Karpas-422 (cell line): ENCODE measurements around the gene SRP9. TPM values are rescaled to one million over a fixed set of nuclear protein-coding genes. Genes with fewer than 3 reads are reported as not detected.
"Not testable (repeated sequence)": the region's sequence is repeated elsewhere in the genome, so short reads cannot be mapped to it uniquely, and the experiment has no call there.

Experiments
- DNase-seq: peaks from one replicate; pipeline ENCODE4 v3.0.0-alpha.2; 2015
- H2AFZ ChIP-seq: fragments of 200-600 bp; sonication (generic); 2 replicates; pipeline ENCODE4 v1.6.1; 2014; ENCODE audit warnings: antibody characterized with exemption, low read length, mixed read lengths
- H3K27ac ChIP-seq: fragments of 200-600 bp; sonication (generic); 2 replicates; pipeline ENCODE4 v1.5.1; 2014; ENCODE audit warnings: mild to moderate bottlenecking, low read length, moderate library complexity
- H3K27me3 ChIP-seq: fragments of 200-600 bp; sonication (generic); 2 replicates; pipeline ENCODE4 v1.6.1; 2014; ENCODE audit warnings: low read length, mixed read lengths
- H3K36me3 ChIP-seq: fragments of 200-600 bp; sonication (generic); 2 replicates; pipeline ENCODE4 v1.6.1; 2014; ENCODE audit warnings: low read length, mixed read lengths; ENCODE audit not compliant: insufficient read depth
- H3K4me1 ChIP-seq: fragments of 200-600 bp; sonication (generic); 2 replicates; pipeline ENCODE4 v1.6.1; 2014; ENCODE audit warnings: mild to moderate bottlenecking, low read length, mixed read lengths
- H3K4me2 ChIP-seq: fragments of 200-600 bp; sonication (generic); 2 replicates; pipeline ENCODE4 v1.6.1; 2014; ENCODE audit warnings: low read length, low read depth, mild to moderate bottlenecking; ENCODE audit not compliant: poor library complexity, severe bottlenecking
- H3K4me3 ChIP-seq: fragments of 200-600 bp; sonication (generic); 2 replicates; pipeline ENCODE4 v1.5.1; 2014; ENCODE audit warnings: mild to moderate bottlenecking, antibody characterized with exemption, low read length, mixed read lengths
- H3K79me2 ChIP-seq: fragments of 200-600 bp; sonication (generic); 2 replicates; pipeline ENCODE4 v1.6.1; 2014; ENCODE audit warnings: mild to moderate bottlenecking, low read length, mixed read lengths
- H3K9ac ChIP-seq: fragments of 200-600 bp; sonication (generic); 2 replicates; pipeline ENCODE4 v1.6.0; 2014; ENCODE audit warnings: low read length
- H3K9me2 ChIP-seq: fragments of 200-600 bp; sonication (generic), shearing (Covaris generic); replicated peaks from 2 replicates; pipeline ENCODE4 v1.6.0; 2014; ENCODE audit warnings: mild to moderate bottlenecking, low read length, moderate library complexity; ENCODE audit not compliant: insufficient read depth
- H3K9me3 ChIP-seq: fragments of 300-700, 200-600 bp; sonication (generic); 2 replicates; pipeline ENCODE4 v1.6.1; 2014; ENCODE audit warnings: low read length, mixed read lengths
- H4K20me1 ChIP-seq: fragments of 200-600 bp; sonication (generic); 2 replicates; pipeline ENCODE4 v1.6.1; 2014; ENCODE audit warnings: mild to moderate bottlenecking, antibody characterized with exemption, low read length, low read depth; ENCODE audit not compliant: insufficient read depth
- total RNA-seq: library from RNA; depleted of rRNA; stranded (reverse); fragments of >200 nt; shearing (Covaris generic); gene quantifications from 2 replicates; pipeline ENCODE4 v1.2.3, GENCODE V29; 2014; ENCODE audit warnings: low replicate concordance

SRP9 gene
- total RNA-seq, 1 experiment from 2014 or later, result 245 TPM

GRCh38 chr1:225776294-225776693 lies 1.3 kb upstream of the SRP9 start:
- H3K9ac ChIP-seq, result no peak overlapping the region
- H3K36me3 ChIP-seq, result peaks cover 20% of the 10 kb centered on the region; the same call in 1 of the 2 replicates
- no peak overlapping the region for H3K27ac ChIP-seq
- no peaks in the 10 kb centered on the region for H3K9me3 ChIP-seq
- no peaks in the 10 kb centered on the region; the same call in 1 of the 2 replicates for H4K20me1 ChIP-seq
- DNase-seq, result peak; percentile 26
- H3K9me2 ChIP-seq, result no peaks in the 10 kb centered on the region
- no peaks in the 10 kb centered on the region for H3K27me3 ChIP-seq
- H3K4me1 ChIP-seq, result peaks cover 21% of the 10 kb centered on the region
- H2AFZ ChIP-seq, result no peak overlapping the region
- no peak overlapping the region for H3K4me3 ChIP-seq
- H3K4me2 ChIP-seq, result no peak overlapping the region
- H3K79me2 ChIP-seq, result peaks cover 35% of the 10 kb centered on the region

- H3K4me1 ChIP-seq, result peaks cover 21% of the 10 kb centered on the region
Observed at GRCh38 chr1:225777058-225777582, 506 bp upstream of the SRP9 start.

GRCh38 chr1:225778337-225778669 lies 677 bp downstream of the SRP9 start:
- no peaks in the 10 kb centered on the region for H3K9me2 ChIP-seq
- H3K4me3 ChIP-seq, result peak overlapping the region; percentile 95
- H3K9me3 ChIP-seq, result no peaks in the 10 kb centered on the region
- peak overlapping the region; percentile 98 for H3K9ac ChIP-seq
- peak overlapping the region; percentile 81 for H3K4me2 ChIP-seq
- H3K79me2 ChIP-seq, result peaks cover 54% of the 10 kb centered on the region
- H3K4me1 ChIP-seq, result peaks cover 21% of the 10 kb centered on the region
- H3K27ac ChIP-seq, result peak overlapping the region; percentile 87
- H3K36me3 ChIP-seq, result peaks cover 35% of the 10 kb centered on the region
- H2AFZ ChIP-seq, result no peak overlapping the region
- DNase-seq, result no peak
- H3K27me3 ChIP-seq, result no peaks in the 10 kb centered on the region
- H4K20me1 ChIP-seq, result peaks cover 4% of the 10 kb centered on the region; the same call in 1 of the 2 replicates

More at GRCh38 chr1:225777058-225777582, 506 bp upstream of the SRP9 start:
- H3K27ac ChIP-seq, result no peak overlapping the region
- H3K9me2 ChIP-seq, result no peaks in the 10 kb centered on the region
- H3K27me3 ChIP-seq, result no peaks in the 10 kb centered on the region
- H2AFZ ChIP-seq, result peak overlapping the region; percentile 91; the same call in 1 of the 2 replicates
- no peaks in the 10 kb centered on the region for H3K9me3 ChIP-seq
- no peaks in the 10 kb centered on the region; the same call in 1 of the 2 replicates for H4K20me1 ChIP-seq
- peaks cover 24% of the 10 kb centered on the region; the same call in 1 of the 2 replicates for H3K36me3 ChIP-seq
- H3K9ac ChIP-seq, result peak overlapping the region; percentile 98
- peak; percentile 32 for DNase-seq
- H3K79me2 ChIP-seq, result peaks cover 42% of the 10 kb centered on the region
- peak overlapping the region; percentile 81 for H3K4me2 ChIP-seq
- H3K4me3 ChIP-seq, result peak overlapping the region; percentile 95

GRCh38 chr1:225779165-225779564 lies 1.5 kb downstream of the SRP9 start:
- not testable (repeated sequence) for H4K20me1 ChIP-seq, H3K27me3 ChIP-seq, H3K27ac ChIP-seq, H3K9me2 ChIP-seq, DNase-seq, H2AFZ ChIP-seq, H3K9me3 ChIP-seq
- Histone ChIP-seq H3K4me1 (peaks cover 21% of the 10 kb centered on the region), H3K36me3 (peaks cover 43% of the 10 kb centered on the region), H3K4me2 (peak overlapping the region; percentile 81), H3K4me3 (peak overlapping the region; percentile 95), H3K9ac (peak overlapping the region; percentile 98; the same call in 1 of the 2 replicates), H3K79me2 (peaks cover 61% of the 10 kb centered on the region)

GRCh38 chr1:225780134-225780533 lies 2.5 kb downstream of the SRP9 start:
- Histone ChIP-seq H3K9me2 (no peaks in the 10 kb centered on the region), H4K20me1 (peaks cover 4% of the 10 kb centered on the region; the same call in 1 of the 2 replicates), H3K27me3 (no peaks in the 10 kb centered on the region), H3K9ac (no peak overlapping the region), H3K4me1 (peaks cover 21% of the 10 kb centered on the region), H3K36me3 (peaks cover 43% of the 10 kb centered on the region), H3K4me2 (peak overlapping the region; percentile 81), H3K27ac (no peak overlapping the region), H2AFZ (no peak overlapping the region), H3K4me3 (no peak overlapping the region), H3K9me3 (no peaks in the 10 kb centered on the region), H3K79me2 (peaks cover 67% of the 10 kb centered on the region)
- DNase-seq, result no peak

GRCh38 chr1:225780630-225781029 lies 3.0 kb downstream of the SRP9 start:
- Histone ChIP-seq H3K27ac (no peak overlapping the region), H3K4me1 (peaks cover 21% of the 10 kb centered on the region), H3K4me2 (no peak overlapping the region), H2AFZ (no peak overlapping the region), H3K36me3 (peaks cover 43% of the 10 kb centered on the region), H3K9me2 (no peaks in the 10 kb centered on the region), H3K9ac (no peak overlapping the region), H3K27me3 (no peaks in the 10 kb centered on the region), H3K9me3 (no peaks in the 10 kb centered on the region), H3K79me2 (peaks cover 68% of the 10 kb centered on the region), H4K20me1 (peaks cover 4% of the 10 kb centered on the region; the same call in 1 of the 2 replicates), H3K4me3 (no peak overlapping the region)
- DNase-seq, result no peak

- not testable (repeated sequence) for H3K4me1 ChIP-seq, H3K9ac ChIP-seq, H3K27ac ChIP-seq, H3K4me2 ChIP-seq, H3K4me3 ChIP-seq, DNase-seq, H3K9me3 ChIP-seq, H4K20me1 ChIP-seq, H3K9me2 ChIP-seq, H2AFZ ChIP-seq, H3K27me3 ChIP-seq
- H3K36me3 ChIP-seq, result peaks cover 59% of the 10 kb centered on the region
- peaks cover 39% of the 10 kb centered on the region for H3K79me2 ChIP-seq
Observed at GRCh38 chr1:225789142-225789541, 11.5 kb downstream of the SRP9 start.

GRCh38 chr1:225794954-225795353 lies 17.3 kb downstream of the SRP9 start:
- DNase-seq, result no peak
- H3K79me2 ChIP-seq, result peaks cover 3% of the 10 kb centered on the region; the same call in 1 of the 2 replicates
- H3K27ac ChIP-seq, result no peak overlapping the region
- H3K9ac ChIP-seq, result no peak overlapping the region
- H3K27me3 ChIP-seq, result no peaks in the 10 kb centered on the region
- H3K36me3 ChIP-seq, result peaks cover 17% of the 10 kb centered on the region
- H3K4me2 ChIP-seq, result no peak overlapping the region
- H3K9me2 ChIP-seq, result no peaks in the 10 kb centered on the region
- H4K20me1 ChIP-seq, result no peaks in the 10 kb centered on the region
- no peak overlapping the region for H3K4me3 ChIP-seq
- H2AFZ ChIP-seq, result no peak overlapping the region
- peaks cover 5% of the 10 kb centered on the region; the same call in 1 of the 2 replicates for H3K9me3 ChIP-seq
- no peaks in the 10 kb centered on the region for H3K4me1 ChIP-seq
